GM19023 (cell line): ENCODE measurements around the gene TNPO2.

ENCODE experiments used
- ATAC-seq: cut with Tn5 transposase; IDR thresholded peaks from one replicate; pipeline ENCODE4 v1.9.1; 2021; ENCODE audit warnings: mild to moderate bottlenecking, moderate library complexity; ENCODE audit not compliant: unreplicated experiment

Gene TNPO2

DNA sequence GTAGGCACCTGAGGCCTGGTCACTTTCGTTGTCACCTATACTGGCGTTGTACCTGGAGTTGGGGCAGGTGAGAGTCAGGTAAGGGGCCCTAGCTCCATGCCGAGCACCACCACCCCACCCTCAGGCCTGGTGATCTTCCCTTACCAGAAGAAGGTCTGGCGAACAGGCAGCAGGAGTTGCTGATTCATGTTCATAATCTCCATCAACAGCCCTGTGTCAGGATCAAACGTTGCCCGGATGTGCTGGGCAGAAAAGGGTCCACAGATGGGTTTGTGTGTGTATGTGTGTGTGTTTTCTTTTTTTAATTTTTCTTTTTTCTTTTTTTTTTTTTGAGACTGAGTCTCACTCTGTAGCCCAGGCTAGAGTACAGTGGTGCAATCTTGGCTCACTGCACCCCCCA lies 71.5 kb downstream of the TNPO2 start:
- no peak for ATAC-seq

DNA sequence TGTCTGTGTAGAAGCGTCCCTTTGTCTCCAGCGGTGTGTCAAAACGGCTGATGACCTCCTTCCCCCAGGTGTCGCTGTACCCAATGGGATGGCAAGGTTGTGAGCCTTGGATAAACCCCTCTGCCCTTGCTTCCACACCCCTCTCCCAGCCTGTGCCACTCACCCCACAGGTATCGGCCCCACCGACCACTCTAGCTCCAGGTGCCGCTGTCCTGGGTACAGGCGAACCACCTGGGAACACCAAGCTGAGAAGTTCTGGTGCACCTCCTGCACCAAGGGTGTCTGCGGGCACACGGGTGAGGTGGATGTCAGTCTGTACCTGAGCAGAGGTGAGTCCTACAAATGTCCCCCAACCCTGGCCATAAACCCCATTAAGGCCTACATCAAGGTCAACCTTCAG lies 73.8 kb downstream of the TNPO2 start:
- ATAC-seq = no peak
